ENCODE measurements around the gene TP53I11.

GRCh38 chr11:44971185-44971584 lies 20.5 kb upstream of the TP53I11 start:
- TF ChIP-seq CTCF (IDR thresholded peaks at IDR 0.05) (no peak), POLR2A (IDR thresholded peaks at IDR 0.05) (no peak)

Data from body of pancreas (tissue), 4 donors.